ENCODE measurements around the gene CYBA.

Gene CYBA

DNA sequence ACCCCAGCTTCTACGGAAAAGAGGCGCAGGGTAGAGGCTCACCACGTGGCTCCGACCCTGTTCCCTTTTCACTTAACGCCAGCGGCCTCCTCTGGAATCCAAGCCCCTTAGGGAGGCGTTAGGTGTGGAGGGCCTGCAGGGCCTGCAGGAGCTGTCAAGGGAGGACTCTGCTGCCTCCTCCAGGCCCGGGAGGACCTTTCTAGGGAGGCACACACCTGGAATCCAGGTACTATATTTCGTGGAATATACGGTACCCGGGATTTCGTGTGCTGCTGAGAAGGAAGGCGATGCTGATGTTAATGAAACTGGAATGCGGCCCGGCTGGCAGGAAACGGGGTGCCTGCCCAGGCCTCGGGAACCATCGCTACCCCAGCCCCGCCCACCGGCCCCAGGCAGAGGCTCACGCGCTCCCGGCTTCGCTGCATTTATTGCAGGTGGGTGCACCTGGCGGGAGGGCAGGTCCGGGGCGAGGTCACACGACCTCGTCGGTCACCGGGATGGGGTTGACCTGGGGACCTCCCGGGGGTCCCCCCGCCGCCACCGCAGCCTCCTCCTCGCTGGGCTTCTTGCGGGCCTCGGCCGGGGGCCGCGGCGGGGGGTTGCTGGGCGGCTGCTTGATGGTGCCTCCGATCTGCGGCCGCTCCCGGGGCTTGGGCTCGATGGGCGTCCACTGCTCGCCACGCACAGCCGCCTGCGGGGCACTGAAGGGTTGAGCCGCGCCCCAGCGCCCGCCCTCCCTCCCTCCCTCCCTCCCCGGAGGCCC lies 7.8 kb downstream of the CYBA start:
- no peak for DNase-seq

DNA sequence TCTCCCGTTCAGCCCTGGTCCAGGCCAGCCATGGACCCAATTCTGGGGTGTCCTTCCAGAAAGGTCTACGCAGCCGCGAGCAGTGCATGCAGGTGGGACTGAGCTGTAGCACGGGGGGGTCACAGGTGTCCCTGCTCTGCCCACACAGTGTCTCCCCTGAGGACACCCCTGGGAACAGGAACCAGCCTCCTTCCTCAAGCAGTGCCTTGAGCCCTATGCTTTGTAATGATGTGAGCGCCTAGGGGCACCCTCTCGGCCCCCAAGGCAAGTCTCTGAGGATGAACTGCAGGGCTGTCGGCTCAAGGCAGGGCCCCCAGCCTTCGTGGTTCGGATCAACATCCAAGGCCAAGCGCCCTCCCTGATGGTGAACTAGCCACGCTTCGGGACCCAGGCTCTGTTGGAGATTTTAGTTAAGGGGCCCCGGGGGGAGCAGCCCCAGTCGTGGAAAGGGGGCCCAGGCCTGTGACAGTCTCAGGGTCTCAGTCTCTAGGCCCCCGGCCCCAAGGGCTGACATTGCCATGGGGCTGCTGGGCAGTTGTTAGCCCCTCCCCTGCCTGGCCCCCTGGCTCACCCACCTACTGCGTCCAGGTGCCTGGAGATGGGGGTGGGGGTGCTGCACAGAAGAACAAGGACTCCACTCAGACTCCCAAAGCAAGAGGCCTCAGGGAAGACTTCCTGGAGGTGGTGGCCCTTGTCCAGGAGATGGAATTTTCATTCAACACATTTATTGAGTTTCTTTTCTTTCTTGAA lies 10.2 kb downstream of the CYBA start:
- no peak for DNase-seq

DNA sequence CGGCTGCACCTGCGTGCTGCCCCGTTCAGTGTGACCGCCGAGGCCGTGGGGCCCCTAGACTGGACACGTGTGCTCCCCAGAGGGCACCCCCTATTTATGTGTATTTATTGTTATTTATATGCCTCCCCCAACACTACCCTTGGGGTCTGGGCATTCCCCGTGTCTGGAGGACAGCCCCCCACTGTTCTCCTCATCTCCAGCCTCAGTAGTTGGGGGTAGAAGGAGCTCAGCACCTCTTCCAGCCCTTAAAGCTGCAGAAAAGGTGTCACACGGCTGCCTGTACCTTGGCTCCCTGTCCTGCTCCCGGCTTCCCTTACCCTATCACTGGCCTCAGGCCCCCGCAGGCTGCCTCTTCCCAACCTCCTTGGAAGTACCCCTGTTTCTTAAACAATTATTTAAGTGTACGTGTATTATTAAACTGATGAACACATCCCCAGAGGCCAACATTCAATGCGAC lies 10.8 kb downstream of the CYBA start:
- DNase-seq: no peak

DNA sequence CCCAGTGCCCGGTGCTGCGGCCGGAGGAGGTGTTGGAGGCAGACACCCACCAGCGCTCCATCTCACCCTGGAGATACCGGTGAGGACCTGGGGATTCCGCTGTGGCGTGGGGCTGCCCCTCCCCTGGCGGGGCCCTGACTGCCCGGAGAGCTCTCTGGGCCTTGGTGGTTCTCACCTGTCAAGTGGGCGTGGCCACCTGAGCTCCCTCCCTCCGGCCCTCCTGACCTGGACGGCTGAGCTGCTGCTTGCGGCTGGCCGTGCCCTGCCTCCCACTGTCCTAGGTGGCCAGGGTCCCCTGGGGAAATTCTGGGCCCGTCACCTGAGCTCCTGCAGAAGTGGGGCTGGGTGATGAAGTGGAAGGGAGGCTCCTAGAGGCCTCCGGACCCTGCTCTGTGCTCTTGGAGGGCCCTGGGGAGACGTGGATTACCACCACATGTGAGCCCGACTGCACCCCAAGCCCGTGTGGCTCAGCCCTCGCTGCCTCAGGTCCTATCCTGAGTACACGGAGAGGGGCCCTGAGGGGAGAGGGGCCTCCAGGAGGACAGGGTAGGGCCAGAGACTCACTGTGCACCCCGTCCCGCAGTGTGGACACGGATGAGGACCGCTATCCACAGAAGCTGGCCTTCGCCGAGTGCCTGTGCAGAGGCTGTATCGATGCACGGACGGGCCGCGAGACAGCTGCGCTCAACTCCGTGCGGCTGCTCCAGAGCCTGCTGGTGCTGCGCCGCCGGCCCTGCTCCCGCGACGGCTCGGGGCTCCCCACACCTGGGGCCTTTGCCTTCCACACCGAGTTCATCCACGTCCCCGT lies 11.4 kb downstream of the CYBA start:
- no peak for DNase-seq

DNA sequence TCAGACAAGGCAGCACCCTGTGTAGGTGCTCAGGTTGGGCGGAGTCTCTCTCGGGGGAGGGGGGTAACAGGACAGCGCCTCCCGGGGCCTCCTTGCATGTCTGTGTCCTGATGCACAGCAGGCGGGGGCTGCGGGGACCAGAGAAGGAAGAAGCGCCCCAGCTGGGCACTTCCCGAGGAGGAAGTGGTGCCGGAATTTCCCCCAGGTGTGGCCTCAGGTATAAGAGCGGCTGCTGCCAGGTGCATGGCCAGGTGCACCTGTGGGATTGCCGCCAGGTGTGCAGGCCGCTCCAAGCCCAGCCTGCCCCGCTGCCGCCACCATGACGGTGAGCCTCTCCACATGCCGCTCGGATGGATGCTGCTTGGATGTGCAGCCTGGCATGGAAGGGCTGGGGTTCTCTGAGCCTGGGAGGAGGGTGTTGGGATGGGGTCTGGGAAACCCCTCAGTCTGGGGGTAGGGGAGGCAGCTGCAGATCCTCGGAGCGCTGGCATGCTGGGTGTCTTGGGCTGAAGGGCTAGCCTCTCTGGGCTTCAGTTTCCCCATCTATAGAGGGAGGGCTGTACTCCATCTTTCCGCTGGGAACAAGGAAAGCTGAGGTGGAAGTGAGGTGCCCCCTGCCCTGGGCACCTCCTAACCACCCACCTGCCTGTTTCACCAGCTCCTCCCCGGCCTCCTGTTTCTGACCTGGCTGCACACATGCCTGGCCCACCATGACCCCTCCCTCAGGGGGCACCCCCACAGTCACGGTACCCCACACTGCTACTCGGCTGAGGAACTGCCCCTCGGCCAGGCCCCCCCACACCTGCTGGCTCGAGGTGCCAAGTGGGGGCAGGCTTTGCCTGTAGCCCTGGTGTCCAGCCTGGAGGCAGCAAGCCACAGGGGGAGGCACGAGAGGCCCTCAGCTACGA lies 12.3 kb downstream of the CYBA start, which contains the start of gene IL17C:
Gene IL17C (plus strand): TSS at position 250 of the 908 bp plus-strand sequence. CDS start 70 bp downstream, at position 320.
- no peak for DNase-seq

DNA sequence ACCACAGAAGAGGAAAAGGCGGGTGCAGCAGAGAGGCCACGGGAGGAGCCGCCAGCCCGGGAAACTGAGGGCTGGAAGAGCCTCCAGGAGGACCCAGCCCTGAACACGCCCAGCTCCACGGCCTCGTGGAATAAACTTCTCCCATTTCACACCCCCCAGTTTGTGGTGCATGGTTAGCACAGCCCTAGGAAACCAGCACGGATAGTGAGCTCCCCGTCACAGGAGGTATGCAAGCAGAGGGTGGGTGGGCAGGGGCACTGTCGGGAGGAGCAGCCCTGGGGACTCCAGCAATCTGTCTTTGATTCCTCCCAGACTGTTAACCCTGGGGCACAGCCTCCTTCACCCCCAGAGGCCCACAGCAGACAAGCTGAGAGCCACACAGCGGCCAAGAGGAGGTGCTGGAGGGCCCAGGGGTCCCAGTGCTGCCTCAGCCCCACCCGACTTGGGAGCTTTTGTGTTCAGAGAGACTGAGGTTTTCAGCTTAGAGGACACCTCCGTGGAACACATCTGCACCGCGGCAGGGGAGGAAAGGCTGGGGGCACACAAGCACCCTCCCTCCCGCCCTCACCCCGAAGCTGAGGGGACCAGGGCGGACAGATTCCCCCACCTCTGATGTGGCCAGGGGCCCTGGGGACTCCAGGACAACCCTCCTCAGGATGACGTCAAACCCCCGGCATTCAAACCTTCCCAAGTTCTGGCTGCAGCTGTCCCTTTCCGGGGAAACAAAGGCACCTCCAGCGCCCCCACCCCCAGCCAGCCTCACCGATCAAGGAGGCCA lies 14.2 kb downstream of the CYBA start:
- DNase-seq: no peak

DNA sequence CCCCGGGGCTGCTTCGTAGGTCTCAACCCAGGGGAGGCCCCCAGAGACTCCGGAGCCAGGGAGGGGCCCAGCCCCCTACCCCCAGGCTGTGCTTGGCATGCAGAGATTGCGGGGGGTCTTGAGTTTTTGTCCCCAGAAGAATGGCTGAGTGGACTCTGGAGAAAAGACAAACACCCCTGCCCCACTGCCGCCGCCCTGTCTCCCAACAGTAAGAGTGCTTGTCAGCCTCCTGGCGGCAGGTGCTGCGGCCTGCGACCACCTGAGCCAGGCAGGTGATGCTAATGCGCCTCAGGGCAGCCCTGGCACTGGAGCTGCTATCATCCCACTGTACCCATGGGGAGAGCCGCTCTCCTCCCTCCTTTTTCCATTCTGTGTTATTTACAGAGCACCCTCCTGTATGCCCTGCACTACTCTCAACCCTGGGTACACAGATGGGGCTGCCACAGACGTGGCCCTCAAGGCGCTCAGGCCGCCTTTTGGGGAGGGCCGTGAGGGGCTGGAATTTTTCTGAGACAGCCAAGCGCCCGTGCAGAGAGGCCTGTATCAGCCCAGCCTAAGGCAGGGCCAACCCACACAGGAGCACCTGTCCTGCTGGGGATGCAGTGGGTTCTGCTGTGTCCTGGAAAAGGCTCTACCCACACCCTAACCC lies 15.1 kb downstream of the CYBA start:
- DNase-seq: no peak

DNA sequence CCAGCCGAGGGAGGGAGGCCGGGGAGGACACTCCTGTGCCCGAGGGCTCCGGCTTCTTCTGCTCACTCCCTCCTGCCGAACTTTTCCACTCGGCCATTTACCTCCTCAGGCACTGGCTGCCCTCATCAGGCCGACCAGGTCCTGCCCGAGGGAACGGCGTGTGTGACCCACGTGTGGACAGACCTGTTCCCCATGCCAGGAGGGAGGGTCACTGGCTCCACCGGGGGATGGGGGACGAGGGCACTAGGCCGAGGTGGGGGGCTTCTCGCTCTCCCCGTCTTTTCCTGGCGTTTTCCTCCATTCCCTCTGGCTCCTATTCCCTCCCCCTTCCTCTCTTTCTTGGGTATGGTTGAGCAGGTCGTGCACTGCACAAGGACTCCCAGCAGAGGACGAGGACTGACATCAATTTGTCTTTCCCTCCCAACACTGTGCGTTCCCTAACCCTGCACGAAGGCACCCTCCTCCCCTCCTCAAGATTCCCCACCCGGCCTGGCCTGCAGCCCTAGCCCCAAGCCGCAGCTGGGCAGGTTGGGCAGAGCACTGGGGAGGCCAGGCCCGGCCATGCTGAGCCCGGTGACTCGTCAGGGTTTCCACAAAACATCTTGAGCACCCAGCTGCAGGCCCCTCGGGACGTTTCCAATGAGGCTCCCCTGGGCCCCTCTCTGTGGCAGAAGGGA lies 15.7 kb downstream of the CYBA start:
- no peak for DNase-seq

DNA sequence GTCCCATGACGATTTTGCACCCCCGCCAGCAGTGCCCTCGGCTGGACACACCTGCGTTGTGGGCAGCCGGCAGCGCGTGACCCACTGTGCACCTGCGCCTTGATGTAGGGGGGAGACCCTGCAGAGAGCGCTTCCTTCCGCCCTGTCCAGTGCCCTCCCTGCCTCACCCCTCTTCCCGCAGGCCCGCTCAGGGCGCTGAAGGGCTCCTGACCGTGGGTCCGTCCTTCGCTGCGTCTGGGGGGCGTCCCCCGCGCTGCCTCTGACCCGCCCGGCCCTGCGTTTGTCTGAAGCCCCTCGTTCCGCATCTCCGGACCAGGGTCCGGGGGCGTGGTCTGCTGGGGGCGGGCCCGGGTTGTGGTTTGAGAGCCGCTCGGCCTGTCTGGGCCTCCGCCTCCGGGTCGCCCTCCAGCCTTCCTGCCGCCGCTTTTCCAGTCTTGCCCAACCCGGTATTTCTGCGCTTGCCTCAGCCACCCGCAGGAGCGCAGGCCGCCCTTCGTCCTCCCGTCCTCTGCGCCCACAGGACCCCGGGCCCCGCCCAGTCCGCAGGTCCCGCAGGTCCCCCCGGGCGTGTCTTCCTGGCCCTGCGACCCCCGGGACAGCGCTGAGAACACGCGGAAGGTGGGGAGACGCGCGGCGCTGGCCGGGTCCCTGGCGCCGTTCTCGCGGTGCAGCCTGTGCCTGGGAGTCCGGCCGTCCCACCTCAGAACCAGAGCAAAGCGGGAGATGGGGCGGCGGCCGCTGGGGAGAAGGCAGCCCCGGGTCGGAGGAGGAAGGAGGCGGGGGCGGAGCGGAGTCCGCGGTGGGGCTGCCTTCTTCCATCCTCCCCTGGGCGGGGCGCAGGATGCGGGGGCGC lies 16.5 kb downstream of the CYBA start:
- no peak for DNase-seq

DNA sequence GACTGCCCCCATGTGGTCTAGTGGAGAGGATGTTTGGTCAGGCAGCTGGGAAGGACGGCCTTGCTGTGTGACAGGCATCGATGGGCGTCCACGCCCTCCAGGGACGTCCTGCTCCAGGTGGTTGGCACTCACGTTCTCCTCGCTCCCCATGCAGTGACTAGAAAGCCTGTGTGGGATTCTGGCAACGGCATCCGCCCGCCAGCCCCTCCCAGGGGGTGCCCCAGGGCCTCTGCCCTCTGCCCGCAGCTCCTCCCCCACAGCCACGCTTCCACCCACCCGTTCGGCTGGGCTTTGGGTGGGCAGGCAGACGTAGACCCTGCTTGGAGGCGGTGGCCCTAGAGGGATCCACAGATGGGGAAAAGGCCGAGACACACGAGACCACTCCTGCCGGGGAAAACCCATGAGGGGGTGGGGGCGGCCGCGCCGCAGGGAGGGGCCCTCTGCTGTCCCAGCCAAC lies 17.1 kb downstream of the CYBA start:
- DNase-seq: peak in 1 of 2 experiments; percentile 29

DNA sequence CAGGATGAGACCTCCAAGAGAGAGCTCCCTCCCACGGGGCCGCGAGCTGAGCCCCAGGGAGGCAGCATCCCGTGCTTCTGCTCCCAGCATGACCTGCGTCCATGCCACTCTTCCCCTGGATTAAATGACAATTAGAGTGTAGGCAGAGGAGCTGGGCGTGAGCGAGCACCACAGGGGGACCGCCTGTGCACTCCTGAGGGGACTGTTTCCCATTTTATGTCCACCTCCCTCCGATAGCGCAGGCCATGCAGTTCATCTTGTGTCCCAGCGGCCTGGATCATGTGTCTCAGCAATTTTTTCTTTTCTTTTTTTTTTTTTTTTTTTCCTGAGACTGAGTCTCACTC lies 18.3 kb downstream of the CYBA start:
- no peak for DNase-seq

DNA sequence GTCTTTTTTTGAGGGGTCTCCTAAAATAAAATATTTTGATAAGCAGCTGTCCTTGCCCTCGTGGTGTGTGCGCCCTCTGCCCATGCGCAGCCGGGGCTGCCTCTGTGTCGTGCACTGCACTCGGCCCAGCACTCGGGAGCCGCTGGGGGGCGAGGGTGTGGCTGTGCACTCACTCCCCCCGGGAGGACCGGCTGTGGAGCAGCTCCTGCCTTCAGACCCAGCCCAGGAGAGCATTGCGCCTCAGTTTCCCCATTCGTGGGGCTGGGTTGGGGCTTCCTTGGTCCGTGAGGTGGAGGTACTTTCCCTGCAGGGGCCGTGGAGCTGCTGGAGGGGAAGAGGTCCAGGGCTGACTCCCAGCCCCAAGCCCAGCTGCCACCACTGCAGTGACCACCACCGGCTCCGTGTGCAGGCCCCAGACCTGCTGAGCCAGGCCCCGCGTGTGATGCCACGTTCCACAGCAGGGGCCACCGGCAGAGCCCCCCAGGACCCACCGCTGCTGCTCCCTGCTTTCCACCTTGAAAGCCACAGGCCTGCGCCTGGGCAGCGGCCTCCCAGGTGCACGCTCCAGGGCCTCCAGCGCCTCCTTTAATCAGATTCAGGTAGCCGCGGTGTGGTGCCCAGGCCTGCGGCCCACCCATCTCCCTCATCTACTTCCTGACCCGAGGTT lies 18.8 kb downstream of the CYBA start:
- DNase-seq: no peak

DNA sequence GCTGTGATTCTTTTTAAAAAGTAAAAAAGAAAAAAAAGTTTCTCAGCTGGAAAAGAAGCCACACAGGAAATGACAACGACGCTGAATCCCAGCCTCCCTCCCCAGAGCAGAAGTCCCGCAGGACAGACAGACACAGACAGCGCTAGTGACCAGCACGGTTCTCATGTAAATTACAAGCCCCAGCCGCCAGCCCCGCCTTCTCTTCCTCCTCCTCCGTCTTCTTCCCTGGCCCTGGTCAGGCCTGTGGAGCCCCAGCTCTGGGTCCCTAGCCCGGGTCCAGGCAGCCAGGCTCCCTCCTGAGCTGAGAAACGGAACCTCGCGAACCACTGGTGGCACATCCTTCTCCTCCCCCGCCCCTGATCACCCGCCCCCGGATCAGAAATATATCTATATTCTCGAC lies 19.5 kb downstream of the CYBA start:
- DNase-seq: no peak

DNA sequence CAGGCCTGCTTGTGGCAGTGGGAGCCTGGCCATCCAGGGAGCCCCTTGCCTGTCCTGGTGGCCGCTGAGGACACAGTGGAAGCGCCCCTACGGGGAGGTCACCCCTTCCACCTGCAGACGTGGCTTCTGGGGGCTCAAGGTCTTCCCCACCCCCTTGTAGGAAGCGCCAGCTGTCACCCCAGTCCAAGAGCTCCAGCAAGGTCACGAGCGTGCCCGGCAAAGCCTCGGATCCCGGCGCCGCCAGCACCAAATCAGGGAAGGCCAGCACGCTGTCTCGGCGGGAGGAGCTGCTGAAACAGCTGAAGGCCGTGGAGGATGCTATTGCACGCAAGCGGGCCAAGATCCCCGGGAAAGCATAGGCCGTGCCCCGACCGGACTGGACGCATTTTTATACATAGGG lies 19.9 kb downstream of the CYBA start:
- DNase-seq: no peak

DNA sequence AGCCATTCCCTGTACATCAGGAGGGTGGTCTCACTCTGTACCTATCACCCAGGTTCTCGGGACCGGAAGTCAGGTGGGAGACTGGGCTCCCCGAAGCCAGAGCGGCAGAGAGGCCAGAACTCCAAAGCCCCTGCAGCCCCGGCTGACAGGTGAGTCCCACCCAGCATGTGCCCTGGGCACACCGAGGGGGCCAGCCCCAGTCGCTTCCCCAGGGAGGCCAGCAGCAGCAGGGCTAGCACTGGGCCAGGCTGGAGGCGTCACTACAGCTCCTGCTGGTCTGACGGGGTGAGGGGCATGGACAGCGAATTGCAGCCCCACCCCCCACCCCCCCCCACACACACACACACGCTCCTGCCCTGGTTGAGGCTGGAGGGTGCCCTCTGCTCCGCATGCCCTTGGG lies 20.4 kb downstream of the CYBA start:
- DNase-seq: no peak

DNA sequence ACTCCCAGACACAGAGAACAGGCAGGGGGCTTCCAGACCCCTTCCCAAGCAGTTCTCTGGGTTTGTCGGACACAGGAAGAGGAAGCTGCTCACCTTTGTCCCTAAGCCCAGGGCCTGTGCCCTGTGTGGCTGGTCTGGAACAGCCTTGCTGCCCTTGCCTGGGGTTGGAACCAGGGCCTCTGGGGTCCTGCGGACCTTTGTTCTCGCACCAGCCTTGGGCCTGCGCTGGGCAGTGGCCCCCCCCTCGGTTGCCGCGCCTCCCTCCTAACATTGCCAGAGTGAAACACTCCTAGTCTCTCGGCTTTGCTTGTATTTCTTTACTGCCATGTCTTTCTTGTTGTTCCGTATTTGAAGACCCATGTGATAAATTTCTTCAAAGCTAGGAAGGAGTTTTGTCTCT lies 21.0 kb downstream of the CYBA start:
- DNase-seq: no peak

DNA sequence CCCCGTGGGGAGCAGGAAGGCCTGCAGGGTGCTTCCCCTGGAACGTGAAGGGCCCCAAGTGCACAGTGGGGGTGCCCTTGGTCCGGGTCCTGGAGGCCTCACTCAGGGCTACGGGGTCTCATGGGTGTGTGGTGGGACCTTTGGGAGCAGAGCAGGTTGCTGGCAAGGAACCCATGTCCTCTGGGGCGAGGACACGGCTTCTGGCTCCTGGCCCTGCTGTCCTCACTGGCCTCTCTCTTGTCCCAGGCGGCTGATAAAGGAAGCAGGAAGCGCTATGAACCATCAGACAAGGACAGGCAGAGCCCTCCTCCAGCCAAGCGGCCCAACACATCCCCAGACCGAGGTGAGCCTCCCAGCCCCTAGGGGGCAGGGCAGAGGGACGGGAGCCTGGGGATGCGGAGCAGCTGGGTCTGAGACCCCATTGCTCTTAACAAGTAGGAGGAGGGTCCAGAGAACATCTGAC lies 22.3 kb downstream of the CYBA start:
- no peak for DNase-seq

DNA sequence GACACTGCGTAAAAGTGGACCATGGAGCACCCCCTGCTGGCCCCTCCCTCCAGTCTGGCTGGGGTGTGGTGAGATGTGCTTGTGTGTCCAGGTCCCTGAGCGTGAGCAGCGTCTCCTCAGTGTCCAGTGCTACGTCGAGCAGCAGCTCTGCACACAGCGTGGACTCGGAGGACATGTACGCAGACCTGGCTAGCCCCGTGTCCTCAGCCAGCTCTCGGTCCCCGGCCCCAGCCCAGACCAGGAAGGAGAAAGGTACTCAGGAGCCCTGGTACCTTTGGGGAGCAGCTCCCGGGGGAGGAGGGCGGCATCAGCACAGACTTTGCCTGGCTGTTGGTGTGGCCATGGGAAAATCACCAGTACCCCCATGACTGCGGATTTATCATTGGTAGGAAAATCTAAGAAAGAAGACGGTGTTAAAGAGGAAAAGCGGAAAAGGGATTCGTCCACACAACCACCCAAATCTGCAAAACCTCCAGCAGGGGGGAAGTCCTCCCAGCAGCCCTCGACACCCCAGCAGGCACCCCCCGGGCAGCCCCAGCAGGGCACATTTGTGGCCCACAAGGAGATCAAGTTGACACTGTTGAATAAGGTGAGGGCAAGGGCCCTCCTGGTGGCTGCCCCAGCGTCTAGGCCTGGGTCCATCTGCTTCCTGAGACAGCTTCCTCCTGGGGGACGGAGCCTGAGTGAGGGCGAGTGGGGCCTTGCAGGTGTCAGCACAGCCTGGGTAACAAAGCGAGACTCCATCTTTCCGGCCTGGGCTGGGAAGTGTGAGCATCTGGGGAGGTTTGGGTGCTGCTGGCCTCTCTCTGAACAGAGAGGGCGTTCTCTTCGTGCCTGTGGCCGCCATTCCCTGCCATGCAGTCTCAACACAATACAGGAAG lies 23.1 kb downstream of the CYBA start:
- no peak for DNase-seq
